ENCODE results near the gene CRACR2B.

The CRACR2B gene

GRCh38 chr11:870127-870413 is 42.4 kb downstream of the CRACR2B start:
- DNase-seq, result no peak

GRCh38 chr11:870418-870817 is 42.7 kb downstream of the CRACR2B start:
- no peak for DNase-seq

- no peak for DNase-seq
These were observed 43.8 kb downstream of the CRACR2B start for GRCh38 chr11:871472-871871.

- DNase-seq, result no peak
These were observed 45.1 kb downstream of the CRACR2B start for GRCh38 chr11:872799-873198.

- no peak for DNase-seq
These were observed 46.0 kb downstream of the CRACR2B start for GRCh38 chr11:873706-874105.

GRCh38 chr11:875203-875602 is 47.5 kb downstream of the CRACR2B start:
- no peak for DNase-seq

- DNase-seq, result no peak
These were observed 48.1 kb downstream of the CRACR2B start for GRCh38 chr11:875769-876301.

GRCh38 chr11:876545-876944 is 48.8 kb downstream of the CRACR2B start:
- DNase-seq, result no peak

GRCh38 chr11:877565-877964 is 49.8 kb downstream of the CRACR2B start:
- no peak for DNase-seq

- no peak for DNase-seq
These were observed 52.7 kb downstream of the CRACR2B start for GRCh38 chr11:880447-880846.

Measured in T1000 (cell line).